NOMO-1 treated with dmso at 0.1 percent for 144 hours (cell line): ENCODE results near the gene HMMR.
"Not testable (repeated sequence)": the region's sequence is repeated elsewhere in the genome, so short reads cannot be mapped to it uniquely, and the experiment has no call there.

Source experiments
- DNase-seq: peaks from one replicate; lab custom pipeline; 2025; ENCODE audit not compliant: unreplicated experiment; lab: John Stamatoyannopoulos, UW

The HMMR gene

GRCh38 chr5:163460562-163461171 lies at the start of gene HMMR:
HMMR (plus strand) TSS chr5:163460632; CDS start chr5:163460693, 61 bp downstream.
- no peak for DNase-seq

GRCh38 chr5:163415673-163416072 lies 44.8 kb upstream of the HMMR start:
- not testable (repeated sequence) for DNase-seq

- no peak for DNase-seq
These were observed 35.6 kb upstream of the HMMR start for GRCh38 chr5:163424836-163425235.

- not testable (repeated sequence) for DNase-seq
These were observed 34.3 kb upstream of the HMMR start for GRCh38 chr5:163426128-163426527.

- no peak for DNase-seq
These were observed 27.9 kb upstream of the HMMR start for GRCh38 chr5:163432544-163432943.

- no peak for DNase-seq
These were observed 27.2 kb upstream of the HMMR start for GRCh38 chr5:163433271-163433670.

GRCh38 chr5:163434401-163434866 lies 26.0 kb upstream of the HMMR start:
- DNase-seq = no peak

- no peak for DNase-seq
These were observed 23.9 kb upstream of the HMMR start for GRCh38 chr5:163436515-163436914.

- DNase-seq = no peak
These were observed 23.5 kb upstream of the HMMR start for GRCh38 chr5:163437011-163437308.

GRCh38 chr5:163437309-163438182 lies 22.9 kb upstream of the HMMR start, which contains the start of gene CCNG1:
CCNG1 (plus strand) TSS chr5:163437595; CDS start chr5:163439257, 1,662 bp downstream.
- peak; percentile 95 for DNase-seq

- DNase-seq = peak; percentile 70
These were observed 21.4 kb upstream of the HMMR start for GRCh38 chr5:163439092-163439425.

- no peak for DNase-seq
These were observed 19.5 kb upstream of the HMMR start for GRCh38 chr5:163440954-163441353.

GRCh38 chr5:163444526-163444925 lies 15.9 kb upstream of the HMMR start:
- no peak for DNase-seq

GRCh38 chr5:163445345-163445744 lies 15.1 kb upstream of the HMMR start:
- no peak for DNase-seq

- no peak for DNase-seq
These were observed 13.2 kb upstream of the HMMR start for GRCh38 chr5:163447191-163447590.

GRCh38 chr5:163447875-163448274 lies 12.6 kb upstream of the HMMR start:
- DNase-seq = no peak

- DNase-seq = no peak
These were observed 11.9 kb upstream of the HMMR start for GRCh38 chr5:163448491-163448890.

GRCh38 chr5:163451489-163451888 lies 8.9 kb upstream of the HMMR start:
- DNase-seq = no peak

- DNase-seq = no peak
These were observed 6.7 kb upstream of the HMMR start for GRCh38 chr5:163453705-163454104.

GRCh38 chr5:163455406-163455805 lies 5.0 kb upstream of the HMMR start:
- not testable (repeated sequence) for DNase-seq

GRCh38 chr5:163456029-163456589 lies 4.3 kb upstream of the HMMR start:
- no peak for DNase-seq

- DNase-seq = no peak
These were observed 3.6 kb upstream of the HMMR start for GRCh38 chr5:163456840-163457239.
